ENCODE measurements around the gene RBFOX1. TPM values are rescaled to one million over a fixed set of nuclear protein-coding genes. Genes with fewer than 3 reads are reported as not detected.
A peak's percentile ranks its signal among the peaks of the same experiment; 100 is the strongest.

The RBFOX1 gene
- total RNA-seq, 6 donors from 2014 or later, result not detected

GRCh38 chr16:7405166-7405565 lies 72.5 kb downstream of the RBFOX1 start:
- Histone ChIP-seq H3K27ac (no peak overlapping the region), H3K27me3 (no peaks in the 10 kb centered on the region), H3K4me3 (no peak overlapping the region), H3K4me1 (peaks cover 0 to 5% (median 0%) of the 10 kb centered on the region in 4 donors), H3K36me3 (no peaks in the 10 kb centered on the region), H3K9me3 (no peaks in the 10 kb centered on the region)
- 34 to 44% methylated on average over 15 to 16 of the region's 16 CpGs for WGBS, 2 donors
- DNase-seq (peak; percentile 36 to 69), ATAC-seq (ENCODE audit: low FRiP score in 2 of 2) (peak; percentile 48 to 87)
- no peak for TF ChIP-seq EP300 (IDR thresholded peaks at IDR 0.05)
- TF ChIP-seq CTCF (IDR thresholded peaks at IDR 0.05), result peak in 3 of 6 experiments; percentile 9 to 50 (median 31)

- DNase-seq, result no peak
- Histone ChIP-seq H3K9me3 (no peaks in the 10 kb centered on the region), H3K4me3 (no peak overlapping the region), H3K27ac (no peak overlapping the region), H3K36me3 (no peaks in the 10 kb centered on the region), H3K4me1 (peaks cover 0 to 5% (median 0%) of the 10 kb centered on the region in 4 donors), H3K27me3 (no peaks in the 10 kb centered on the region)
- TF ChIP-seq EP300 (IDR thresholded peaks at IDR 0.05) (no peak), POLR2A (IDR thresholded peaks at IDR 0.05) (no peak), CTCF (IDR thresholded peaks at IDR 0.05) (no peak), POLR2AphosphoS5 (IDR thresholded peaks at IDR 0.05) (no peak)
- no peak for ATAC-seq (ENCODE audit: low FRiP score in 2 of 2)
- WGBS, 2 donors, result 48 to 56% methylated on average over 13 of the region's 13 CpGs
Observed at GRCh38 chr16:7408700-7409365, 76.2 kb downstream of the RBFOX1 start.

DNA sequence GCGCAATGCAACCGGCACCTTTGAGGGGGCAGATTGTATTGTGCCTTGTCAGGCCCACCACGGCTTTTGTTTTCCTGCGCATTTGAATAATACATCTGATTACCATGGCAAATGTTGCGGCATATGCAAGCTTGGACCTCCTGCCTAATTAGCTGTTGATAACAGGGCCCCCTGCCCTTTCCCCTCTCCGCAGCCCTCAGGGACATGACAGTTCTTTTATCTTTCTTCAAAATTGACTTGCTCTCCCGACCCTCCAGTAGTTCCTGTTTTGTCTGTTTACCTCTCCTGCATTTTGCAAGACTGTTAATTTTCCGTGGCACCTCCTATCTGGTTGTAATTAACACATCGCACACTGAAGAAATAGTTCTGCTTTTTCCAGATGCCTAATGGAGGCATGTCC lies 86.8 kb downstream of the RBFOX1 start:
- no peaks in the 10 kb centered on the region for H3K27me3 ChIP-seq
- H3K36me3 ChIP-seq, result no peaks in the 10 kb centered on the region
- DNase-seq (no peak), ATAC-seq (ENCODE audit: low FRiP score in 2 of 2) (no peak)
- no peaks in the 10 kb centered on the region for H3K4me1 ChIP-seq
- TF ChIP-seq EP300 (IDR thresholded peaks at IDR 0.05), result no peak
- no peak for TF ChIP-seq POLR2AphosphoS5 (IDR thresholded peaks at IDR 0.05)
- TF ChIP-seq POLR2A (IDR thresholded peaks at IDR 0.05), result no peak
- TF ChIP-seq CTCF (IDR thresholded peaks at IDR 0.05), result no peak
- 22 to 31% methylated on average over 6 to 9 of the region's 9 CpGs for WGBS, 2 donors
- H3K27ac ChIP-seq, result no peak overlapping the region
- H3K4me3 ChIP-seq, result no peak overlapping the region
- H3K9me3 ChIP-seq, result no peaks in the 10 kb centered on the region

GRCh38 chr16:7420079-7420478 lies 87.4 kb downstream of the RBFOX1 start:
- Histone ChIP-seq H3K27me3 (no peaks in the 10 kb centered on the region), H3K4me3 (no peak overlapping the region), H3K36me3 (no peaks in the 10 kb centered on the region), H3K4me1 (no peaks in the 10 kb centered on the region), H3K27ac (no peak overlapping the region), H3K9me3 (no peaks in the 10 kb centered on the region)
- no peak for TF ChIP-seq EP300 (IDR thresholded peaks at IDR 0.05)
- no peak for TF ChIP-seq POLR2AphosphoS5 (IDR thresholded peaks at IDR 0.05)
- no peak for TF ChIP-seq POLR2A (IDR thresholded peaks at IDR 0.05)
- TF ChIP-seq CTCF (IDR thresholded peaks at IDR 0.05), result no peak
- ATAC-seq (ENCODE audit: low FRiP score in 2 of 2) (no peak), DNase-seq (no peak)
- WGBS, 2 donors, result 17 to 33% methylated on average over 6 of the region's 6 CpGs

DNA sequence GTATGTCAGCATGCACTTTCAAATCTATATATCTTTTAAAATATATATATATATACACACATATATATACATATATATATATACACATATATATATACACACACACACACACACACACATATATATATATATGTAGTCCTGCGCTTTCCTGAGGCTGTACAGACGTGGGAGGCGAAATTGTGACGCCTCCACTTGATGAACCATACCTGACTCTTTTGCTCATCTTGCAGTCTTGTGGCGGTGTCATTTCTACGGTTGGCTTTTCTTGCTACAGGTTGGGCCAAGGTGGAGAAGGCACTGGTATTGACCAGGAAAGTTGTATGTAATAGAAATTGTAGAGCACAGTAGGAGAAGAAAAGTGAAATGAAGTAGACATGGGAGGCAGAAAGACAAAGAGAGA lies 88.2 kb downstream of the RBFOX1 start:
- no peak overlapping the region for H3K4me3 ChIP-seq
- WGBS, 2 donors, result 83 to 95% methylated on average over 6 of the region's 6 CpGs
- no peaks in the 10 kb centered on the region for H3K27me3 ChIP-seq
- no peaks in the 10 kb centered on the region for H3K9me3 ChIP-seq
- H3K4me1 ChIP-seq, result no peaks in the 10 kb centered on the region
- ATAC-seq (ENCODE audit: low FRiP score in 2 of 2), result no peak
- no peaks in the 10 kb centered on the region for H3K36me3 ChIP-seq
- H3K27ac ChIP-seq, result no peak overlapping the region
- TF ChIP-seq EP300 (IDR thresholded peaks at IDR 0.05), result no peak
- TF ChIP-seq CTCF (IDR thresholded peaks at IDR 0.05), result no peak
- TF ChIP-seq POLR2AphosphoS5 (IDR thresholded peaks at IDR 0.05), result no peak
- TF ChIP-seq POLR2A (IDR thresholded peaks at IDR 0.05), result no peak
- DNase-seq, result no peak
